GM18861 (cell line): ENCODE data around the gene DKKL1.

Experiments used
- ATAC-seq: cut with Tn5 transposase; IDR thresholded peaks from one replicate; pipeline ENCODE4 v1.9.1; 2021; ENCODE audit not compliant: unreplicated experiment

The DKKL1 gene

GRCh38 chr19:49418511-49418910, 54.8 kb downstream of the DKKL1 start:
- no peak for ATAC-seq

- ATAC-seq = no peak
These were observed 55.5 kb downstream of the DKKL1 start for GRCh38 chr19:49419173-49419572.

- ATAC-seq = no peak
These were observed 56.5 kb downstream of the DKKL1 start for GRCh38 chr19:49420227-49420626.

GRCh38 chr19:49421039-49421877, 57.6 kb downstream of the DKKL1 start:
- no peak for ATAC-seq

- ATAC-seq = no peak
These were observed 58.2 kb downstream of the DKKL1 start for GRCh38 chr19:49421878-49422202.

- ATAC-seq = no peak
These were observed 58.9 kb downstream of the DKKL1 start for GRCh38 chr19:49422407-49423070.

GRCh38 chr19:49423071-49423984, 59.7 kb downstream of the DKKL1 start, which contains the start of gene PTH2:
Gene PTH2 (minus strand): TSS chr19:49423441. CDS start chr19:49423339, 102 bp downstream.
- no peak for ATAC-seq

GRCh38 chr19:49423985-49424303, 60.3 kb downstream of the DKKL1 start:
- ATAC-seq = no peak
